SK-N-SH (cell line): ENCODE measurements around the gene FRMD8.

Experiments
- EP300 ChIP-seq, 2 experiments: IDR thresholded peaks; 2 replicates each; pipeline versions ENCODE4 v1.4.0 to v1.6.1; 2012; ENCODE audit warnings: borderline replicate concordance in 1 of 2, low read depth in 1 of 2, low read length in 1 of 2
- POLR2AphosphoS5 ChIP-seq: IDR thresholded peaks from 2 replicates; pipeline ENCODE4 v1.6.1; 2012; ENCODE audit warnings: low read depth, low read length

DNA sequence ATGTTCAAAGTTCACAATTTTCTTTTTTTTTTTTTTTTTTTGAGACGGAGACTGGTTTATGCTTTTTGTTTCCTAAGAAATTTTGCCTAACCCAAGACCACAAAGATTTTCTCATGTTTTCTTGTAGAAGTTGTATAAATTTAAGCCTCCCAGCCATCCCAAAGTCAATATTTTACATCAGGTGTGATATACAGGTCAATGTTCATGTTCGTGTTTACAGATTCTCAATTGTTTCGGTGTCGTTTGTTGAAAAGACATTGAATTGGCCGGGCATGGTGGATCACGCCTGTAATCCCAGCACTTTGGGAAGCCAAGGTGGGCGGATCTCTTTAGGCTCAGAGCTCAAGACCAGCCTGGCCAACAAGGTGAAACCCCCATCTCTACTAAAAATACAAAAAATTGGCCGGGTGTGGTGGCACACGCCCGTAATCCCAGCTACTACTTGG is 15.4 kb downstream of the FRMD8 start:
- TF ChIP-seq POLR2AphosphoS5 (no peak), EP300 (IDR thresholded peaks at IDR 0.05; ENCODE audit: borderline replicate concordance in 1 of 2, low read depth in 1 of 2, low read length in 1 of 2) (no peak)
